MM.1S (cell line): ENCODE results near the gene AFF4.
"Not testable (repeated sequence)": the region's sequence is repeated elsewhere in the genome, so short reads cannot be mapped to it uniquely, and the experiment has no call there.

ENCODE experiments used
- DNase-seq: peaks from one replicate; pipeline ENCODE4 v3.0.0-alpha.2; 2015
- H2AFZ ChIP-seq: fragments of 300-600 bp; sonication (generic); 2 replicates; pipeline ENCODE4 v1.6.0; 2016; ENCODE audit warnings: antibody characterized with exemption, low read length
- H3F3A ChIP-seq: fragments of 300-600 bp; sonication (generic); 2 replicates; pipeline ENCODE4 v1.6.1; 2016; ENCODE audit warnings: mild to moderate bottlenecking, antibody characterized with exemption, low read length, moderate library complexity, mixed read lengths; ENCODE audit not compliant: insufficient read depth
- H3K27ac ChIP-seq: fragments of 300-600 bp; sonication (generic); 2 replicates; pipeline ENCODE4 v1.5.1; 2016; ENCODE audit warnings: mild to moderate bottlenecking, low read length
- H3K27me3 ChIP-seq: fragments of 300-600 bp; sonication (generic); replicated peaks from 2 replicates; pipeline ENCODE4 v1.6.0; 2016; ENCODE audit warnings: low read length; ENCODE audit not compliant: insufficient read depth
- H3K36me3 ChIP-seq: fragments of 300-600 bp; sonication (generic); replicated peaks from 2 replicates; pipeline ENCODE4 v1.6.1; 2016; ENCODE audit warnings: mild to moderate bottlenecking, low read length, mixed read lengths; ENCODE audit not compliant: insufficient read depth
- H3K4me1 ChIP-seq: fragments of 300-600 bp; sonication (generic); 2 replicates; pipeline ENCODE4 v1.6.1; 2016; ENCODE audit warnings: low read length, mixed read lengths
- H3K4me2 ChIP-seq: fragments of 300-600 bp; sonication (generic); 2 replicates; pipeline ENCODE4 v1.6.0; 2016; ENCODE audit warnings: low read depth, low read length
- H3K4me3 ChIP-seq: fragments of 300-600 bp; sonication (generic); 2 replicates; pipeline ENCODE4 v1.5.1; 2016; ENCODE audit warnings: low read length, mixed read lengths
- H3K79me2 ChIP-seq: fragments of 300-600 bp; sonication (generic); 2 replicates; pipeline ENCODE4 v1.6.1; 2016; ENCODE audit warnings: mixed run types, low read length, mixed read lengths
- H3K9ac ChIP-seq: fragments of 300-600 bp; sonication (generic); 2 replicates; pipeline ENCODE4 v1.6.1; 2016; ENCODE audit warnings: low read length, mixed read lengths
- H3K9me2 ChIP-seq: fragments of 300-600 bp; sonication (generic); replicated peaks from 2 replicates; pipeline ENCODE4 v1.6.1; 2016; ENCODE audit warnings: mild to moderate bottlenecking, low read length, mixed read lengths; ENCODE audit not compliant: insufficient read depth
- H3K9me3 ChIP-seq: fragments of 300-600 bp; sonication (generic); replicated peaks from 2 replicates; pipeline ENCODE4 v1.6.1; 2016; ENCODE audit warnings: mild to moderate bottlenecking, low read length, mixed read lengths; ENCODE audit not compliant: insufficient read depth
- H4K20me1 ChIP-seq: fragments of 300-600 bp; sonication (generic); 2 replicates; pipeline ENCODE4 v1.6.1; 2016; ENCODE audit warnings: mild to moderate bottlenecking, low read length, moderate library complexity, mixed read lengths; ENCODE audit not compliant: insufficient read depth
- EZH2 ChIP-seq: fragments of 300-600 bp; sonication (generic); optimal IDR thresholded peaks from 2 replicates; pipeline ENCODE3; 2017; ENCODE audit warnings: low read depth, mild to moderate bottlenecking, antibody characterized with exemption, low read length, mixed read lengths
- EZH2phosphoT487 ChIP-seq: fragments of 300-600 bp; sonication (generic); IDR thresholded peaks from 2 replicates; pipeline ENCODE4 v1.6.1; 2018; ENCODE audit warnings: antibody characterized with exemption, low read length
- TF ChIP-seq, protein P1 (sequence below): fragments of 300-600 bp; sonication (generic); IDR thresholded peaks from 2 replicates; pipeline ENCODE4 v1.5.1; 2016; ENCODE audit warnings: antibody characterized with exemption, low read length, mixed read lengths

Gene AFF4

DNA sequence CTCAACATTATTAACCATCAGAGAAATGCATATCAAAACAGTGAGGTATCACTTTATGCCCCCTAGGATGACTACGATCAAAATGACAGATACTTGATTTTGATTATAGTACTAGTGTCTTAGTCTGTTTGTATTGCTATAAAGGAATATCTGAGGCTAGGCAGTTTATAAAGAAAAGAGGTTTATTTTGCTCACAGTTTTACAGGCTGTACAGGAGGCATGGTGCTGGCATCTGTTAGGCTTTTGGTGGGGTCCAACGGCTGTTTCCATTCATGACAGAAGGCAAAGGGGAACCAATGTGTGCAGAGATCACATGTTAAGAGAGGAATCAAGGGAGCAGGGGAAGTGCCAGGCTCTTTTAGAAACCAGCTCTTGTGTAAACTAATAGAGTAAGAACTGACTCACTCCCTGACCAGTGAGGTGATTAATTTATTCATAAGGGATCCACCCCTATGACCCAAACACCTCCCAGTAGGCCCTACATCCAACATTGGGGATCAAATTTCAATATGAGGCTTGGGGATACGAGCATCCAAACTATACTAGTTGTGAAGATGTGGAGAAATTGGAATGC lies 16.0 kb upstream of the AFF4 start:
- H3K4me3 ChIP-seq, result no peak overlapping the region
- H3K79me2 ChIP-seq, result no peaks in the 10 kb centered on the region
- H4K20me1 ChIP-seq, result no peaks in the 10 kb centered on the region
- H3K4me1 ChIP-seq, result no peaks in the 10 kb centered on the region
- TF ChIP-seq EZH2, result no peak
- TF ChIP-seq EZH2phosphoT487, result no peak
- TF ChIP-seq, protein P1, sequence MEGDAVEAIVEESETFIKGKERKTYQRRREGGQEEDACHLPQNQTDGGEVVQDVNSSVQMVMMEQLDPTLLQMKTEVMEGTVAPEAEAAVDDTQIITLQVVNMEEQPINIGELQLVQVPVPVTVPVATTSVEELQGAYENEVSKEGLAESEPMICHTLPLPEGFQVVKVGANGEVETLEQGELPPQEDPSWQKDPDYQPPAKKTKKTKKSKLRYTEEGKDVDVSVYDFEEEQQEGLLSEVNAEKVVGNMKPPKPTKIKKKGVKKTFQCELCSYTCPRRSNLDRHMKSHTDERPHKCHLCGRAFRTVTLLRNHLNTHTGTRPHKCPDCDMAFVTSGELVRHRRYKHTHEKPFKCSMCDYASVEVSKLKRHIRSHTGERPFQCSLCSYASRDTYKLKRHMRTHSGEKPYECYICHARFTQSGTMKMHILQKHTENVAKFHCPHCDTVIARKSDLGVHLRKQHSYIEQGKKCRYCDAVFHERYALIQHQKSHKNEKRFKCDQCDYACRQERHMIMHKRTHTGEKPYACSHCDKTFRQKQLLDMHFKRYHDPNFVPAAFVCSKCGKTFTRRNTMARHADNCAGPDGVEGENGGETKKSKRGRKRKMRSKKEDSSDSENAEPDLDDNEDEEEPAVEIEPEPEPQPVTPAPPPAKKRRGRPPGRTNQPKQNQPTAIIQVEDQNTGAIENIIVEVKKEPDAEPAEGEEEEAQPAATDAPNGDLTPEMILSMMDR, result no peak
- H3F3A ChIP-seq, result no peaks in the 10 kb centered on the region
- H3K27ac ChIP-seq, result no peak overlapping the region
- H3K4me2 ChIP-seq, result no peak overlapping the region
- no peaks in the 10 kb centered on the region for H3K36me3 ChIP-seq
- no peaks in the 10 kb centered on the region for H3K9me2 ChIP-seq
- H3K27me3 ChIP-seq, result no peaks in the 10 kb centered on the region
- no peak for DNase-seq
- H3K9me3 ChIP-seq, result no peaks in the 10 kb centered on the region
- H2AFZ ChIP-seq, result no peak overlapping the region
- no peak overlapping the region for H3K9ac ChIP-seq

DNA sequence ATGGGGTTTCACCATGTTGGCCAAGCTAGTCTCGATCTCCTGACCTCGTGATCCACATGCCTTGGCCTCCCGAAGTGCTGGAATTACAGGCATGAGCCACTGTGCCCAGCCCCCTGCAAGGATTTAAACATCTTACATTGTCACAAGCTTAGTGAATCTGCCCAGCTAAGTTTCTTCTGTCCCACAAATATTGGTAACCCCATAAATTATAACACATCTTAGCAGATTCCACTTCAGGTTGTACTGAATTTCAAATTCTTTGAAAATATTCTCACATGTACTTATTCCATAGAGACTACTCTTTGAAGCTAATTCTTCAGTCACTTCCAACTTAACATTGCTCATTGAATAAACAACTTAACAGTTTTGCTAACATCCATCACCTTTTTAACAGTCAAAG lies 13.4 kb upstream of the AFF4 start:
- H3K27ac ChIP-seq, result no peak overlapping the region
- H3K4me1 ChIP-seq, result no peaks in the 10 kb centered on the region
- H3K9me3 ChIP-seq, result no peaks in the 10 kb centered on the region
- H3K27me3 ChIP-seq, result no peaks in the 10 kb centered on the region
- no peaks in the 10 kb centered on the region for H3K36me3 ChIP-seq
- H3F3A ChIP-seq, result no peaks in the 10 kb centered on the region
- H2AFZ ChIP-seq, result no peak overlapping the region
- TF ChIP-seq, protein P1, result no peak
- TF ChIP-seq EZH2, result no peak
- TF ChIP-seq EZH2phosphoT487, result no peak
- no peak for DNase-seq
- H3K9ac ChIP-seq, result no peak overlapping the region
- H3K4me2 ChIP-seq, result no peak overlapping the region
- H4K20me1 ChIP-seq, result no peaks in the 10 kb centered on the region
- no peaks in the 10 kb centered on the region for H3K9me2 ChIP-seq
- H3K4me3 ChIP-seq, result no peak overlapping the region
- no peaks in the 10 kb centered on the region for H3K79me2 ChIP-seq

DNA sequence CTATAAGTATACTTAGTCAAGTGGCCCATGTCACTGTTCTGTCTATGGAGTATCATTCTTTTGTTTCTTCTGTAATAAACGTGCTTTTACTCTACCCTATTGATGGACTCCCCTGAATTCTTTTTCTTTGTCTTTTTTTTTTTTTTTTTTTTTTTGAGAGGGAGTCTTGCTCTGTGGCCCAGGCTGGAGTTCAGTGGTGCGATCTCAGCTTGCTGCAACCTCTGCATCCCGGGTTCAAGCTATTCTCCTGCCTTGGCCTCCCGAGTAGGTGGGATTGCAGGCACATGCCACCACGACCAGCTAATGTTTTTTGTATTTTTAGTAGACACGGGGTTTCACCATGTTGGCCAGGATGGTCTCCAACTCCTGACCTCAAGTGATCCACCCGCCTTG lies 9.0 kb upstream of the AFF4 start:
- H2AFZ ChIP-seq, DNase-seq: not testable (repeated sequence)

DNA sequence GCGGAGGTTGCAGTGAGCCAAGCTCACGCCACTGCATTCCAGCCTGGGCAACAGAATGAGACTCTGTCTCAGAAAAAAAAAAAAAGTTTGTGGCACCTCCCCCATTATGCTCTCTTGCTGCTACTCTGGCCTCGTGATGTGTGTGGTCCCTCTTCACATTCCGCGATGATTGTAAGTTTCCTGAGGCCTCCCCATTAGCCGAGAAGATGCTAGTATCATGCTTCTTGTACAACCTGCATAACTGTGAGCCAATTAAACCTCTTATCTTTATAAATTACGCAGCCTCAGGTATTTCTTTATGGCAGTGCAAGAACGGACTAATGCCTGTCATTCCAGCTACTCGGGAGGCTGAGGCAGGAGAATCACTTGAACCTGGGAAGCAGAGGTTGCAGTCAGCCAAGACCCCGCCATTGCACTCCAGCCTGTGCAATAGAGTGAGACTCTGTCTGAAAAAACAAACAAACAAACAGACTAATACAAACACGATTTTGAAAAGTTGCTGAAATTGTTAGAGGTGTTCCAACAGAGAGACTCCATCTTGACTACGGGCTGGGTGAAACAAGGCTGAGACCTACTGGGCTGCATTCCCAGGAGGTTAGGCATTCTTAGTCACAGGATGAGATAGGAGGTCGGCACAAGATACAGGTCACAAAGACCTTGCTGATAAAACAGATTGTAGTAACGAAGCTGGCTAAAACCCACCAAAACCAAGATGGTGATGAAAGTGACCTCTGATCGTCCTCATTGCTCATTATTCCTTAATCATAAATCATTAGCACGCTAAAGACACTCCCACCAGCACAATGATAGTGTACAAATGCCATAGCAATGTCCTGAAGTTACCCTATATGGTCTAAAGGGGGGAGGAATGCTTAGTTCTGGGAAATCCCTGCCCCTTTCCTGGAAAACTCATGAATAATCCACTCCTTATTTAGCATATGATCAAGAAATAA lies 8.3 kb upstream of the AFF4 start:
- TF ChIP-seq EZH2 (no peak), EZH2phosphoT487 (no peak)
- TF ChIP-seq, protein P1, result no peak
- H3K9me3 ChIP-seq, result no peaks in the 10 kb centered on the region
- no peaks in the 10 kb centered on the region for H3K36me3 ChIP-seq
- no peak overlapping the region for H3K4me2 ChIP-seq
- H3K27ac ChIP-seq, result no peak overlapping the region
- no peaks in the 10 kb centered on the region for H4K20me1 ChIP-seq
- no peaks in the 10 kb centered on the region for H3K4me1 ChIP-seq
- no peak overlapping the region for H3K9ac ChIP-seq
- H3F3A ChIP-seq, result no peaks in the 10 kb centered on the region
- no peak overlapping the region for H3K4me3 ChIP-seq
- H3K27me3 ChIP-seq, result no peaks in the 10 kb centered on the region
- H3K79me2 ChIP-seq, result no peaks in the 10 kb centered on the region
- H3K9me2 ChIP-seq, result no peaks in the 10 kb centered on the region
- DNase-seq, result no peak
- H2AFZ ChIP-seq, result no peak overlapping the region

More for the DNA sequence above, 9.0 kb upstream of the AFF4 start:
- not testable (repeated sequence) for H3K27me3 ChIP-seq, H3K9me3 ChIP-seq, H3F3A ChIP-seq, H3K27ac ChIP-seq, H4K20me1 ChIP-seq, H3K9ac ChIP-seq, H3K36me3 ChIP-seq, H3K4me3 ChIP-seq, H3K4me2 ChIP-seq, H3K4me1 ChIP-seq, H3K79me2 ChIP-seq, H3K9me2 ChIP-seq
